Fibroblast of mammary gland (primary cell): Measurements from ENCODE around the gene TIMM29.

Source experiments
- DNase-seq: peaks from one replicate; pipeline ENCODE4 v3.0.0-alpha.2; 2010; ENCODE audit warnings: low read depth
- H3K4me3 ChIP-seq: 2 replicates; pipeline ENCODE4 v1.5.1; 2011; ENCODE audit warnings: low read depth, mild to moderate bottlenecking, low read length, moderate library complexity; ENCODE audit not compliant: control insufficient read depth
- CTCF ChIP-seq: conservative IDR thresholded peaks from 2 replicates; pipeline ENCODE4 v1.5.1; 2011; ENCODE audit warnings: low read depth, low read length, inconsistent platforms; ENCODE audit not compliant: control insufficient read depth, insufficient read depth

The TIMM29 gene

GRCh38 chr19:10920288-10920655 lies 8.3 kb upstream of the TIMM29 start:
- no peak for DNase-seq
- no peak for TF ChIP-seq CTCF
- H3K4me3 ChIP-seq: no peak overlapping the region

DNA sequence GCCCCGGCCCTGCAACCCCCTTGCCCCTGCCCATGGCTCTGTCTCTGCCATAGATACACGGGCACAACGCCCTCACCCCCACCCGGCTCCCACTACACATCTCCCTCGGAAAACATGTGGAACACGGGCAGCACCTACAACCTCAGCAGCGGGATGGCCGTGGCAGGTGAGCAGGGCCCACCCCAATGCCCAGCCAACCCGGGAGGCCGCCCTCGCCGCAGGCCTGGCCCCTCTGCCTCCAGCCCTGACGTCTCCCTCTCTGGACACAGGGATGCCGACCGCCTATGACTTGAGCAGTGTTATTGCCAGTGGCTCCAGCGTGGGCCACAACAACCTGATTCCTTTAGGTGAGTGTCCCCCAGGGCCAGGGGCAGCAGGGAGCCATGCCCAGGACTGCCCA lies 7.8 kb upstream of the TIMM29 start:
- no peak overlapping the region for H3K4me3 ChIP-seq
- TF ChIP-seq CTCF: no peak
- DNase-seq: no peak

DNA sequence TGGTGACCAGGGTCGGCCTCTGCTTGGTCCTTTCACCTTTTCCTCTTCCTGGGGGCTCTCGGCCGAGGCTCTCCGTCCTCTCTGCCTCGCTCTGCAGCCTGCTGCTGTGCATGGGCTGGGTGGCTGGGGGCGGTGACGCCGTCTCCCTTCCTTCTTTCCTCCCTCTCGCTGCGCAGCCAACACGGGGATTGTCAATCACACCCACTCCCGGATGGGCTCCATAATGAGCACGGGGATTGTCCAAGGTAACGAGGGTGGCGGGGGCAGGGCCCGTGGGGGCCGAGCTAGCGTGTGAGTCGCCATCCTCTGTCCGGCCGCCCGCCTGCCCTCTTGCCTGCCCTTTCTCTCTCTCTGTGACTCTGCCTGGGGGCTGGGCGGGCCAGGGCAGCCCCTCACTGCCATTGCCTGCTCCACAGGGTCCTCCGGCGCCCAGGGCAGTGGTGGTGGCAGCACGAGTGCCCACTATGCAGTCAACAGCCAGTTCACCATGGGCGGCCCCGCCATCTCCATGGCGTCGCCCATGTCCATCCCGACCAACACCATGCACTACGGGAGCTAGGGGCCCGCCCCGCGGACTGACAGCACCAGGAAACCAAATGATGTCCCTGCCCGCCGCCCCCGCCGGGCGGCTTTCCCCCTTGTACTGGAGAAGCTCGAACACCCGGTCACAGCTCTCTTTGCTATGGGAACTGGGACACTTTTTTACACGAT lies 7.3 kb upstream of the TIMM29 start:
- no peak for DNase-seq
- TF ChIP-seq CTCF: no peak
- H3K4me3 ChIP-seq: no peak overlapping the region

- no peak for DNase-seq
- no peak overlapping the region for H3K4me3 ChIP-seq
- no peak for TF ChIP-seq CTCF
These were observed 6.5 kb upstream of the TIMM29 start for GRCh38 chr19:10921910-10922637.

GRCh38 chr19:10922638-10923014 lies 6.0 kb upstream of the TIMM29 start:
- no peak for TF ChIP-seq CTCF
- DNase-seq: no peak
- H3K4me3 ChIP-seq: no peak overlapping the region

GRCh38 chr19:10923260-10924112 lies 5.1 kb upstream of the TIMM29 start:
- H3K4me3 ChIP-seq: no peak overlapping the region
- no peak for TF ChIP-seq CTCF
- no peak for DNase-seq
